ENCODE measurements around the gene ARHGAP18. TPM values are rescaled to one million over a fixed set of nuclear protein-coding genes. Genes with fewer than 3 reads are reported as not detected.

ARHGAP18 gene
- total and polyA plus RNA-seq, 2 of the 13 experiments (the other 11 are each of a cell fraction or from before 2014, with no cell fraction given), result 58.2 to 115 TPM

DNA sequence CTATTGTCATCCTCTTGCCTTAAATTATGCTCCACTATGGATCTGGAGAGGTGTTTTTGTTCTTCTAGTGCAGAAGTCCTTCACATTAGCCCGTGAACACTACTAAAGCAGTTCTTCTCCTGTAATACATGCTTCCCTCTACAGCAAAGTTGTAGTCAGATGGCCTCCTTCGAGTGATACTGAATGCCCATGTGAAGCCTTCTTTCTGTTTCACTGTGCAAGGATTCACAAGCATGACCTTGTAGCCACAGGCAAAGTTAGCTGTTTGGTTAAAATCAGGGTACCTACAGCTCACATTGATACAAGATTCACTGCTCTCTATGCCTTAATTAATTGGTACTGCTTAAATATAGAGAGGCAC, 47.6 kb downstream of the ARHGAP18 start (continued):
- TF ChIP-seq, protein P1, sequence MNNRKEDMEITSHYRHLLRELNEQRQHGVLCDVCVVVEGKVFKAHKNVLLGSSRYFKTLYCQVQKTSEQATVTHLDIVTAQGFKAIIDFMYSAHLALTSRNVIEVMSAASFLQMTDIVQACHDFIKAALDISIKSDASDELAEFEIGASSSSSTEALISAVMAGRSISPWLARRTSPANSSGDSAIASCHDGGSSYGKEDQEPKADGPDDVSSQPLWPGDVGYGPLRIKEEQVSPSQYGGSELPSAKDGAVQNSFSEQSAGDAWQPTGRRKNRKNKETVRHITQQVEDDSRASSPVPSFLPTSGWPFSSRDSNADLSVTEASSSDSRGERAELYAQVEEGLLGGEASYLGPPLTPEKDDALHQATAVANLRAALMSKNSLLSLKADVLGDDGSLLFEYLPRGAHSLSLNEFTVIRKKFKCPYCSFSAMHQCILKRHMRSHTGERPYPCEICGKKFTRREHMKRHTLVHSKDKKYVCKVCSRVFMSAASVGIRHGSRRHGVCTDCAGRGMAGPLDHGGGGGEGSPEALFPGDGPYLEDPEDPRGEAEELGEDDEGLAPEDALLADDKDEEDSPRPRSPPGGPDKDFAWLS (CRISPR knock-in tag; IDR thresholded peaks at IDR 0.05; ENCODE audit: borderline replicate concordance), result no peak
- TF ChIP-seq DNMT3B (CRISPR knock-in tag; conservative IDR thresholded peaks at IDR 0.05) (0 out of 2 replicates have a peak, but pooled peaks have one; percentile 41), ZNF567 (CRISPR knock-in tag; IDR thresholded peaks at IDR 0.05; ENCODE audit: borderline replicate concordance) (no peak), SAP130 (CRISPR knock-in tag; IDR thresholded peaks at IDR 0.05; ENCODE audit: low read depth) (no peak), TCF7 (IDR thresholded peaks at IDR 0.05; ENCODE audit: low read depth) (no peak), ZNF253 (CRISPR knock-in tag; IDR thresholded peaks at IDR 0.05; ENCODE audit: borderline replicate concordance) (no peak), GMEB1 (CRISPR knock-in tag; IDR thresholded peaks at IDR 0.05; ENCODE audit: borderline replicate concordance) (no peak), POLR2AphosphoS5 (IDR thresholded peaks at IDR 0.05; ENCODE audit: low read depth, low read length) (no peak), ZNF510 (CRISPR knock-in tag; IDR thresholded peaks at IDR 0.05; ENCODE audit: low read depth) (no peak), RBM39 (IDR thresholded peaks at IDR 0.05; ENCODE audit: low read depth, low read length, poor library complexity, severe bottlenecking) (no peak), KLF9 (CRISPR knock-in tag; IDR thresholded peaks at IDR 0.05; ENCODE audit: low read depth) (no peak), ZNF710 (CRISPR knock-in tag; IDR thresholded peaks at IDR 0.05; ENCODE audit: borderline replicate concordance) (0 out of 2 replicates have a peak, but pooled peaks have one; percentile 2), HMGA1 (CRISPR knock-in tag; conservative IDR thresholded peaks at IDR 0.05) (no peak), HOXD1 (CRISPR knock-in tag; IDR thresholded peaks at IDR 0.05) (no peak), ZGPAT (CRISPR knock-in tag; IDR thresholded peaks at IDR 0.05) (peak; percentile 1; the same call in 1 of the 2 replicates), ZNF12 (CRISPR knock-in tag; IDR thresholded peaks at IDR 0.05) (no peak), SRSF4 (IDR thresholded peaks at IDR 0.05; ENCODE audit: low read depth, low read length, poor library complexity, severe bottlenecking) (no peak), NFATC3 (CRISPR knock-in tag; IDR thresholded peaks at IDR 0.05) (no peak), YEATS2 (CRISPR knock-in tag; IDR thresholded peaks at IDR 0.05; ENCODE audit: borderline replicate concordance) (0 out of 2 replicates have a peak, but pooled peaks have one; percentile 19), ZFY (CRISPR knock-in tag; IDR thresholded peaks at IDR 0.05) (no peak)
- TF ChIP-seq, protein P2, sequence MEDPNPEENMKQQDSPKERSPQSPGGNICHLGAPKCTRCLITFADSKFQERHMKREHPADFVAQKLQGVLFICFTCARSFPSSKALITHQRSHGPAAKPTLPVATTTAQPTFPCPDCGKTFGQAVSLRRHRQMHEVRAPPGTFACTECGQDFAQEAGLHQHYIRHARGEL (CRISPR knock-in tag; IDR thresholded peaks at IDR 0.05), result no peak
- TF ChIP-seq, protein P3, sequence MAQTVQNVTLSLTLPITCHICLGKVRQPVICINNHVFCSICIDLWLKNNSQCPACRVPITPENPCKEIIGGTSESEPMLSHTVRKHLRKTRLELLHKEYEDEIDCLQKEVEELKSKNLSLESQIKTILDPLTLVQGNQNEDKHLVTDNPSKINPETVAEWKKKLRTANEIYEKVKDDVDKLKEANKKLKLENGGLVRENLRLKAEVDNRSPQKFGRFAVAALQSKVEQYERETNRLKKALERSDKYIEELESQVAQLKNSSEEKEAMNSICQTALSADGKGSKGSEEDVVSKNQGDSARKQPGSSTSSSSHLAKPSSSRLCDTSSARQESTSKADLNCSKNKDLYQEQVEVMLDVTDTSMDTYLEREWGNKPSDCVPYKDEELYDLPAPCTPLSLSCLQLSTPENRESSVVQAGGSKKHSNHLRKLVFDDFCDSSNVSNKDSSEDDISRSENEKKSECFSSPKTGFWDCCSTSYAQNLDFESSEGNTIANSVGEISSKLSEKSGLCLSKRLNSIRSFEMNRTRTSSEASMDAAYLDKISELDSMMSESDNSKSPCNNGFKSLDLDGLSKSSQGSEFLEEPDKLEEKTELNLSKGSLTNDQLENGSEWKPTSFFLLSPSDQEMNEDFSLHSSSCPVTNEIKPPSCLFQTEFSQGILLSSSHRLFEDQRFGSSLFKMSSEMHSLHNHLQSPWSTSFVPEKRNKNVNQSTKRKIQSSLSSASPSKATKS (CRISPR knock-in tag; IDR thresholded peaks at IDR 0.05), result no peak
